Measurements from ENCODE around the gene CPNE4.

The CPNE4 gene

GRCh38 chr3:131772269-131773026 is 262.4 kb downstream of the CPNE4 start:
- no peak overlapping the region for H3K27ac ChIP-seq (ENCODE audit: low read depth, low read length)
- no peak overlapping the region for H3K4me3 ChIP-seq (ENCODE audit: low read length)
- no peak overlapping the region for H3K9ac ChIP-seq (ENCODE audit: low read length)
- H3K4me1 ChIP-seq (ENCODE audit: control insufficient read depth, insufficient read depth, low read length): no peaks in the 10 kb centered on the region
- H3K27me3 ChIP-seq (ENCODE audit: control insufficient read depth, insufficient read depth, low read length): no peaks in the 10 kb centered on the region
- H3K36me3 ChIP-seq (ENCODE audit: control insufficient read depth, insufficient read depth, low read length): no peaks in the 10 kb centered on the region

GRCh38 chr3:131762981-131763564 is 271.7 kb downstream of the CPNE4 start:
- no peaks in the 10 kb centered on the region for H3K27me3 ChIP-seq (ENCODE audit: control insufficient read depth, insufficient read depth, low read length)
- H3K9ac ChIP-seq (ENCODE audit: low read length): no peak overlapping the region
- no peak overlapping the region for H3K27ac ChIP-seq (ENCODE audit: low read depth, low read length)
- no peaks in the 10 kb centered on the region for H3K36me3 ChIP-seq (ENCODE audit: control insufficient read depth, insufficient read depth, low read length)
- H3K4me3 ChIP-seq (ENCODE audit: low read length): no peak overlapping the region
- H3K4me1 ChIP-seq (ENCODE audit: control insufficient read depth, insufficient read depth, low read length): no peaks in the 10 kb centered on the region

- H3K9ac ChIP-seq (ENCODE audit: low read length): no peak overlapping the region
- H3K27ac ChIP-seq (ENCODE audit: low read depth, low read length): no peak overlapping the region
- no peaks in the 10 kb centered on the region for H3K36me3 ChIP-seq (ENCODE audit: control insufficient read depth, insufficient read depth, low read length)
- no peak overlapping the region for H3K4me3 ChIP-seq (ENCODE audit: low read length)
- no peaks in the 10 kb centered on the region for H3K4me1 ChIP-seq (ENCODE audit: control insufficient read depth, insufficient read depth, low read length)
- H3K27me3 ChIP-seq (ENCODE audit: control insufficient read depth, insufficient read depth, low read length): no peaks in the 10 kb centered on the region
These were observed 278.4 kb downstream of the CPNE4 start for GRCh38 chr3:131756405-131756804.

- no peak overlapping the region for H3K4me3 ChIP-seq (ENCODE audit: low read length)
- no peaks in the 10 kb centered on the region for H3K27me3 ChIP-seq (ENCODE audit: control insufficient read depth, insufficient read depth, low read length)
- H3K4me1 ChIP-seq (ENCODE audit: control insufficient read depth, insufficient read depth, low read length): no peaks in the 10 kb centered on the region
- no peaks in the 10 kb centered on the region for H3K36me3 ChIP-seq (ENCODE audit: control insufficient read depth, insufficient read depth, low read length)
- H3K27ac ChIP-seq (ENCODE audit: low read depth, low read length): no peak overlapping the region
- no peak overlapping the region for H3K9ac ChIP-seq (ENCODE audit: low read length)
These were observed 279.4 kb downstream of the CPNE4 start for GRCh38 chr3:131755380-131755779.

- Histone ChIP-seq H3K27me3 (ENCODE audit: control insufficient read depth, insufficient read depth, low read length) (no peaks in the 10 kb centered on the region), H3K36me3 (ENCODE audit: control insufficient read depth, insufficient read depth, low read length) (no peaks in the 10 kb centered on the region), H3K27ac (ENCODE audit: low read depth, low read length) (no peak overlapping the region), H3K4me1 (ENCODE audit: control insufficient read depth, insufficient read depth, low read length) (no peaks in the 10 kb centered on the region), H3K9ac (ENCODE audit: low read length) (no peak overlapping the region), H3K4me3 (ENCODE audit: low read length) (no peak overlapping the region)
These were observed 284.6 kb downstream of the CPNE4 start for GRCh38 chr3:131750256-131750655.

- H3K4me3 ChIP-seq (ENCODE audit: low read length): no peak overlapping the region
- no peak overlapping the region for H3K27ac ChIP-seq (ENCODE audit: low read depth, low read length)
- H3K9ac ChIP-seq (ENCODE audit: low read length): no peak overlapping the region
- no peaks in the 10 kb centered on the region for H3K36me3 ChIP-seq (ENCODE audit: control insufficient read depth, insufficient read depth, low read length)
- no peaks in the 10 kb centered on the region for H3K4me1 ChIP-seq (ENCODE audit: control insufficient read depth, insufficient read depth, low read length)
- no peaks in the 10 kb centered on the region for H3K27me3 ChIP-seq (ENCODE audit: control insufficient read depth, insufficient read depth, low read length)
These were observed 285.0 kb downstream of the CPNE4 start for GRCh38 chr3:131749826-131750225.

- Histone ChIP-seq H3K36me3 (ENCODE audit: control insufficient read depth, insufficient read depth, low read length) (no peaks in the 10 kb centered on the region), H3K4me3 (ENCODE audit: low read length) (no peak overlapping the region), H3K4me1 (ENCODE audit: control insufficient read depth, insufficient read depth, low read length) (no peaks in the 10 kb centered on the region), H3K27me3 (ENCODE audit: control insufficient read depth, insufficient read depth, low read length) (no peaks in the 10 kb centered on the region), H3K27ac (ENCODE audit: low read depth, low read length) (no peak overlapping the region), H3K9ac (ENCODE audit: low read length) (no peak overlapping the region)
These were observed 287.3 kb downstream of the CPNE4 start for GRCh38 chr3:131747466-131747865.

- Histone ChIP-seq H3K9ac (ENCODE audit: low read length) (no peak overlapping the region), H3K27me3 (ENCODE audit: control insufficient read depth, insufficient read depth, low read length) (no peaks in the 10 kb centered on the region), H3K36me3 (ENCODE audit: control insufficient read depth, insufficient read depth, low read length) (no peaks in the 10 kb centered on the region), H3K4me1 (ENCODE audit: control insufficient read depth, insufficient read depth, low read length) (no peaks in the 10 kb centered on the region), H3K4me3 (ENCODE audit: low read length) (no peak overlapping the region), H3K27ac (ENCODE audit: low read depth, low read length) (no peak overlapping the region)
These were observed 290.0 kb downstream of the CPNE4 start for GRCh38 chr3:131744765-131745164.

GRCh38 chr3:131743126-131743525 is 291.7 kb downstream of the CPNE4 start:
- no peaks in the 10 kb centered on the region for H3K27me3 ChIP-seq (ENCODE audit: control insufficient read depth, insufficient read depth, low read length)
- H3K4me1 ChIP-seq (ENCODE audit: control insufficient read depth, insufficient read depth, low read length): no peaks in the 10 kb centered on the region
- no peak overlapping the region for H3K27ac ChIP-seq (ENCODE audit: low read depth, low read length)
- no peak overlapping the region for H3K9ac ChIP-seq (ENCODE audit: low read length)
- no peak overlapping the region for H3K4me3 ChIP-seq (ENCODE audit: low read length)
- no peaks in the 10 kb centered on the region for H3K36me3 ChIP-seq (ENCODE audit: control insufficient read depth, insufficient read depth, low read length)

- H3K36me3 ChIP-seq (ENCODE audit: control insufficient read depth, insufficient read depth, low read length): no peaks in the 10 kb centered on the region
- no peak overlapping the region for H3K27ac ChIP-seq (ENCODE audit: low read depth, low read length)
- H3K27me3 ChIP-seq (ENCODE audit: control insufficient read depth, insufficient read depth, low read length): no peaks in the 10 kb centered on the region
- H3K9ac ChIP-seq (ENCODE audit: low read length): no peak overlapping the region
- no peaks in the 10 kb centered on the region for H3K4me1 ChIP-seq (ENCODE audit: control insufficient read depth, insufficient read depth, low read length)
- no peak overlapping the region for H3K4me3 ChIP-seq (ENCODE audit: low read length)
These were observed 295.6 kb downstream of the CPNE4 start for GRCh38 chr3:131739211-131739610.

GRCh38 chr3:131738095-131738494 is 296.7 kb downstream of the CPNE4 start:
- Histone ChIP-seq H3K27me3 (ENCODE audit: control insufficient read depth, insufficient read depth, low read length) (no peaks in the 10 kb centered on the region), H3K36me3 (ENCODE audit: control insufficient read depth, insufficient read depth, low read length) (no peaks in the 10 kb centered on the region), H3K9ac (ENCODE audit: low read length) (no peak overlapping the region), H3K4me3 (ENCODE audit: low read length) (no peak overlapping the region), H3K27ac (ENCODE audit: low read depth, low read length) (no peak overlapping the region), H3K4me1 (ENCODE audit: control insufficient read depth, insufficient read depth, low read length) (no peaks in the 10 kb centered on the region)

- no peak overlapping the region for H3K4me3 ChIP-seq (ENCODE audit: low read length)
- no peak overlapping the region for H3K9ac ChIP-seq (ENCODE audit: low read length)
- H3K36me3 ChIP-seq (ENCODE audit: control insufficient read depth, insufficient read depth, low read length): no peaks in the 10 kb centered on the region
- H3K27ac ChIP-seq (ENCODE audit: low read depth, low read length): no peak overlapping the region
- no peaks in the 10 kb centered on the region for H3K4me1 ChIP-seq (ENCODE audit: control insufficient read depth, insufficient read depth, low read length)
- H3K27me3 ChIP-seq (ENCODE audit: control insufficient read depth, insufficient read depth, low read length): no peaks in the 10 kb centered on the region
These were observed 299.3 kb downstream of the CPNE4 start for GRCh38 chr3:131735544-131735943.

GRCh38 chr3:131735116-131735515 is 299.7 kb downstream of the CPNE4 start:
- no peaks in the 10 kb centered on the region for H3K27me3 ChIP-seq (ENCODE audit: control insufficient read depth, insufficient read depth, low read length)
- no peaks in the 10 kb centered on the region for H3K36me3 ChIP-seq (ENCODE audit: control insufficient read depth, insufficient read depth, low read length)
- H3K4me3 ChIP-seq (ENCODE audit: low read length): no peak overlapping the region
- H3K9ac ChIP-seq (ENCODE audit: low read length): no peak overlapping the region
- no peaks in the 10 kb centered on the region for H3K4me1 ChIP-seq (ENCODE audit: control insufficient read depth, insufficient read depth, low read length)
- H3K27ac ChIP-seq (ENCODE audit: low read depth, low read length): no peak overlapping the region
